SU-DHL-6 (cell line): ENCODE results near the gene DTHD1.

Source experiments
- CTCF ChIP-seq: fragments of 200-600 bp; sonication (generic); IDR thresholded peaks from one replicate; pipeline ENCODE4 v1.5.1; 2017; ENCODE audit warnings: antibody characterized with exemption, mild to moderate bottlenecking, low read length, moderate library complexity; ENCODE audit not compliant: insufficient read depth, poor library complexity, severe bottlenecking
- EZH2phosphoT487 ChIP-seq: fragments of 200-600 bp; sonication (generic), shearing (Covaris generic); conservative IDR thresholded peaks from 2 replicates; pipeline ENCODE4 v1.6.1; 2018; ENCODE audit warnings: mild to moderate bottlenecking, antibody characterized with exemption, low read length, moderate library complexity, mixed read lengths

- no peak for TF ChIP-seq CTCF
- TF ChIP-seq EZH2phosphoT487, result no peak
Measured at GRCh38 chr4:36269101-36269500, 12.3 kb upstream of the DTHD1 start.
